ENCODE data around the gene VDAC2. TPM values are rescaled to one million over a fixed set of nuclear protein-coding genes. Genes with fewer than 3 reads are reported as not detected.

VDAC2 gene
- total RNA-seq, 1 experiment from 2014 or later, result 340 TPM

GRCh38 chr10:75231672-75232581, 21.3 kb downstream of the VDAC2 start:
- Histone ChIP-seq H3K4me3 (ENCODE audit: low read depth in 2 of 2, low read length in 2 of 2) (no peak overlapping the region), H3K4me1 (ENCODE audit: control insufficient read depth, insufficient read depth, low read length) (peaks cover 39% of the 10 kb centered on the region), H3K9me3 (ENCODE audit: control insufficient read depth, insufficient read depth, low read depth, low read length) (no peaks in the 10 kb centered on the region), H3K36me3 (ENCODE audit: control insufficient read depth, insufficient read depth, low read length) (peaks cover 31% of the 10 kb centered on the region), H3K27me3 (ENCODE audit: control insufficient read depth, insufficient read depth, low read length) (no peaks in the 10 kb centered on the region), H3K27ac (ENCODE audit: low read length) (peak overlapping the region; percentile 5; the same call in 1 of the 2 replicates)
- intact Hi-C loops (cut with micrococcal nuclease; ENCODE audit: unreplicated experiment), result loop anchor here (2.0 to 5.0 kb wide), 2 partner anchors 43 to 120 kb away; partner anchors contain the start of gene SAMD8
- TF ChIP-seq POLR2AphosphoS5 (IDR thresholded peaks at IDR 0.05; ENCODE audit: low read depth, low read length) (peak; percentile 81; the same call in 1 of the 2 replicates), SIN3A (IDR thresholded peaks at IDR 0.05; ENCODE audit: borderline replicate concordance, insufficient read depth, low read depth, low read length) (no peak)
- TF ChIP-seq, protein P1, sequence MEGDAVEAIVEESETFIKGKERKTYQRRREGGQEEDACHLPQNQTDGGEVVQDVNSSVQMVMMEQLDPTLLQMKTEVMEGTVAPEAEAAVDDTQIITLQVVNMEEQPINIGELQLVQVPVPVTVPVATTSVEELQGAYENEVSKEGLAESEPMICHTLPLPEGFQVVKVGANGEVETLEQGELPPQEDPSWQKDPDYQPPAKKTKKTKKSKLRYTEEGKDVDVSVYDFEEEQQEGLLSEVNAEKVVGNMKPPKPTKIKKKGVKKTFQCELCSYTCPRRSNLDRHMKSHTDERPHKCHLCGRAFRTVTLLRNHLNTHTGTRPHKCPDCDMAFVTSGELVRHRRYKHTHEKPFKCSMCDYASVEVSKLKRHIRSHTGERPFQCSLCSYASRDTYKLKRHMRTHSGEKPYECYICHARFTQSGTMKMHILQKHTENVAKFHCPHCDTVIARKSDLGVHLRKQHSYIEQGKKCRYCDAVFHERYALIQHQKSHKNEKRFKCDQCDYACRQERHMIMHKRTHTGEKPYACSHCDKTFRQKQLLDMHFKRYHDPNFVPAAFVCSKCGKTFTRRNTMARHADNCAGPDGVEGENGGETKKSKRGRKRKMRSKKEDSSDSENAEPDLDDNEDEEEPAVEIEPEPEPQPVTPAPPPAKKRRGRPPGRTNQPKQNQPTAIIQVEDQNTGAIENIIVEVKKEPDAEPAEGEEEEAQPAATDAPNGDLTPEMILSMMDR (IDR thresholded peaks at IDR 0.05), result no peak
- in situ Hi-C loops (cut with HindIII; ENCODE audit: low pct_unique_long_range_greater_than_20kb, low sequenced_read_pairs), result no loop called here
- ChIA-PET CTCF (interaction anchor here (1.0 to 2.0 kb wide), 2 partner anchors 22 to 44 kb away, joined by 3 to 11 read pairs; partner anchors contain the start of gene VDAC2), POLR2A (interaction anchor here (1.1 kb wide), 1 partner anchor 22 kb away, joined by 7 read pairs; no protein-coding TSS in a partner anchor)
- ATAC-seq, result no peak
- BruUV-seq (replicated peaks), result no TSS peak
- DNase-seq (ENCODE audit: low read depth, low spot score), result no peak

- peaks cover 29% of the 10 kb centered on the region for H3K36me3 ChIP-seq (ENCODE audit: control insufficient read depth, insufficient read depth, low read length)
- peak overlapping the region; percentile 31 to 54 for H3K4me3 ChIP-seq (ENCODE audit: low read depth in 2 of 2, low read length in 2 of 2)
- peak; percentile 67 for TF ChIP-seq POLR2AphosphoS5 (IDR thresholded peaks at IDR 0.05; ENCODE audit: low read depth, low read length)
- TF ChIP-seq, protein P1 (IDR thresholded peaks at IDR 0.05), result no peak
- TF ChIP-seq, protein P2, sequence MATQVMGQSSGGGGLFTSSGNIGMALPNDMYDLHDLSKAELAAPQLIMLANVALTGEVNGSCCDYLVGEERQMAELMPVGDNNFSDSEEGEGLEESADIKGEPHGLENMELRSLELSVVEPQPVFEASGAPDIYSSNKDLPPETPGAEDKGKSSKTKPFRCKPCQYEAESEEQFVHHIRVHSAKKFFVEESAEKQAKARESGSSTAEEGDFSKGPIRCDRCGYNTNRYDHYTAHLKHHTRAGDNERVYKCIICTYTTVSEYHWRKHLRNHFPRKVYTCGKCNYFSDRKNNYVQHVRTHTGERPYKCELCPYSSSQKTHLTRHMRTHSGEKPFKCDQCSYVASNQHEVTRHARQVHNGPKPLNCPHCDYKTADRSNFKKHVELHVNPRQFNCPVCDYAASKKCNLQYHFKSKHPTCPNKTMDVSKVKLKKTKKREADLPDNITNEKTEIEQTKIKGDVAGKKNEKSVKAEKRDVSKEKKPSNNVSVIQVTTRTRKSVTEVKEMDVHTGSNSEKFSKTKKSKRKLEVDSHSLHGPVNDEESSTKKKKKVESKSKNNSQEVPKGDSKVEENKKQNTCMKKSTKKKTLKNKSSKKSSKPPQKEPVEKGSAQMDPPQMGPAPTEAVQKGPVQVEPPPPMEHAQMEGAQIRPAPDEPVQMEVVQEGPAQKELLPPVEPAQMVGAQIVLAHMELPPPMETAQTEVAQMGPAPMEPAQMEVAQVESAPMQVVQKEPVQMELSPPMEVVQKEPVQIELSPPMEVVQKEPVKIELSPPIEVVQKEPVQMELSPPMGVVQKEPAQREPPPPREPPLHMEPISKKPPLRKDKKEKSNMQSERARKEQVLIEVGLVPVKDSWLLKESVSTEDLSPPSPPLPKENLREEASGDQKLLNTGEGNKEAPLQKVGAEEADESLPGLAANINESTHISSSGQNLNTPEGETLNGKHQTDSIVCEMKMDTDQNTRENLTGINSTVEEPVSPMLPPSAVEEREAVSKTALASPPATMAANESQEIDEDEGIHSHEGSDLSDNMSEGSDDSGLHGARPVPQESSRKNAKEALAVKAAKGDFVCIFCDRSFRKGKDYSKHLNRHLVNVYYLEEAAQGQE (IDR thresholded peaks at IDR 0.05; ENCODE audit: insufficient read depth in 1 of 2, low read depth in 2 of 2, low read length in 1 of 2), result no peak
- H3K27ac ChIP-seq (ENCODE audit: low read length), result peak overlapping the region; percentile 89
- DNase-seq (ENCODE audit: low read depth, low spot score) (no peak), ATAC-seq (peak; percentile 14)
- ChIA-PET POLR2A (interaction anchor here (0.6 kb wide), 1 partner anchor 157 kb away, joined by 3 read pairs; no protein-coding TSS in a partner anchor), CTCF (no interaction called here)
- no TSS peak for BruUV-seq (replicated peaks)
- intact Hi-C loops (cut with micrococcal nuclease; ENCODE audit: unreplicated experiment) (loop anchor here (5.0 kb wide), 1 partner anchor 121 kb away; the partner anchor contains the start of gene SAMD8), in situ Hi-C loops (cut with HindIII; ENCODE audit: low pct_unique_long_range_greater_than_20kb, low sequenced_read_pairs) (no loop called here)
- no peaks in the 10 kb centered on the region for H3K9me3 ChIP-seq (ENCODE audit: control insufficient read depth, insufficient read depth, low read depth, low read length)
- H3K27me3 ChIP-seq (ENCODE audit: control insufficient read depth, insufficient read depth, low read length), result no peaks in the 10 kb centered on the region
- peaks cover 32% of the 10 kb centered on the region for H3K4me1 ChIP-seq (ENCODE audit: control insufficient read depth, insufficient read depth, low read length)
Measured at GRCh38 chr10:75233444-75234016, 22.9 kb downstream of the VDAC2 start.
